Measurements from ENCODE around the gene FZR1. TPM values are rescaled to one million over a fixed set of nuclear protein-coding genes. Genes with fewer than 3 reads are reported as not detected.
"Not testable (repeated sequence)": the region's sequence is repeated elsewhere in the genome, so short reads cannot be mapped to it uniquely, and the experiment has no call there.

The FZR1 gene
- total RNA-seq, 2 experiments from 2014 or later, result 78.6 to 79.3 TPM

- Mint-ChIP-seq H3K4me1 (peaks cover 5% of the 10 kb centered on the region), H3K9me3 (no peaks in the 10 kb centered on the region), H3K4me3 (no peak overlapping the region), H3K27ac (no peak overlapping the region), H3K36me3 (ENCODE audit: low read depth) (peaks cover 16% of the 10 kb centered on the region), H3K27me3 (no peaks in the 10 kb centered on the region)
- ChIA-PET POLR2A (no interaction called here), CTCF (no interaction called here)
- no peak for DNase-seq
Observed at GRCh38 chr19:3524904-3525451, 18.9 kb downstream of the FZR1 start.

GRCh38 chr19:3526507-3527237, 20.6 kb downstream of the FZR1 start:
- no peak for DNase-seq

GRCh38 chr19:3527238-3527910, 21.3 kb downstream of the FZR1 start:
- POLR2A ChIA-PET, result no interaction called here
- H3K9me3 Mint-ChIP-seq, result no peaks in the 10 kb centered on the region
- no peak overlapping the region for H3K27ac Mint-ChIP-seq
- H3K27me3 Mint-ChIP-seq, result no peaks in the 10 kb centered on the region
- H3K36me3 Mint-ChIP-seq (ENCODE audit: low read depth), result peaks cover 9% of the 10 kb centered on the region
- H3K4me3 Mint-ChIP-seq, result no peak overlapping the region
- no peaks in the 10 kb centered on the region for H3K4me1 Mint-ChIP-seq
- CTCF ChIA-PET, result interaction anchor here (1.1 to 1.6 kb wide), 3 partner anchors 18 to 24 kb away, joined by 3 read pairs; no protein-coding TSS in a partner anchor
- DNase-seq, result no peak

More at GRCh38 chr19:3526507-3527237, 20.6 kb downstream of the FZR1 start:
- Mint-ChIP-seq H3K36me3 (ENCODE audit: low read depth) (peaks cover 11% of the 10 kb centered on the region), H3K9me3 (no peaks in the 10 kb centered on the region), H3K27me3 (no peaks in the 10 kb centered on the region), H3K4me1 (no peaks in the 10 kb centered on the region), H3K27ac (no peak overlapping the region), H3K4me3 (no peak overlapping the region)
- POLR2A ChIA-PET, result no interaction called here
- CTCF ChIA-PET, result interaction anchor here (1.1 to 1.6 kb wide), 2 partner anchors 18 to 24 kb away, joined by 3 read pairs; no protein-coding TSS in a partner anchor

DNA sequence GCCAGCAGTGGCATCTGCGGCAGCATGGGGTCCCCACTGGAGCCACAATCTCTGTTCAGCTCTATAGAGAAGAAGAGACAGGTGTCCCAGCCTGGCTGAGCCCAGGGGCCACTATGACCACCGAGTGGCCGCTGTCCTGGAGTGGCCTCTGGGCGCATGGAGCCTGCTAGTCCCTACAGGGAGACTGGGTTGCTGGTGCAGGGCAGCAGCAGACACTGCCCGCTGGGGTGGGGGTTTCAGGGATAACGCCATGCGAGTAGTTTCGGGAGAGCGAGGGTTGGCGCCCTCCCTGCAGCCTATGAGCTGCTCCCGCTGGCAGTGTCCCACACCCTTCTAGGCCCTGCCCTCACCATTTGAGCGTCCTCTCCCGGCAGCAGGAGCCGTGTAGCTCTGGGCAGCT, 22.0 kb downstream of the FZR1 start:
- POLR2A ChIA-PET, result no interaction called here
- H3K27me3 Mint-ChIP-seq, result no peaks in the 10 kb centered on the region
- CTCF ChIA-PET, result interaction anchor here (1.2 to 1.6 kb wide), 2 partner anchors 17 to 25 kb away, joined by 3 read pairs; no protein-coding TSS in a partner anchor

GRCh38 chr19:3528539-3529211, 22.6 kb downstream of the FZR1 start:
- ChIA-PET CTCF (interaction anchor here (1.2 kb wide), 1 partner anchor 16 kb away, joined by 3 read pairs; no protein-coding TSS in a partner anchor), POLR2A (no interaction called here)
- no peaks in the 10 kb centered on the region for H3K27me3 Mint-ChIP-seq
- no peak for DNase-seq
- no peak overlapping the region for H3K4me3 Mint-ChIP-seq
- no peaks in the 10 kb centered on the region for H3K9me3 Mint-ChIP-seq
- no peak overlapping the region for H3K27ac Mint-ChIP-seq
- no peaks in the 10 kb centered on the region for H3K4me1 Mint-ChIP-seq
- peaks cover 14% of the 10 kb centered on the region for H3K36me3 Mint-ChIP-seq (ENCODE audit: low read depth)

More for the DNA sequence above, 22.0 kb downstream of the FZR1 start:
- Mint-ChIP-seq H3K4me1 (no peaks in the 10 kb centered on the region), H3K27ac (no peak overlapping the region), H3K4me3 (no peak overlapping the region), H3K36me3 (ENCODE audit: low read depth) (peaks cover 10% of the 10 kb centered on the region), H3K9me3 (no peaks in the 10 kb centered on the region)
- DNase-seq, result no peak

DNA sequence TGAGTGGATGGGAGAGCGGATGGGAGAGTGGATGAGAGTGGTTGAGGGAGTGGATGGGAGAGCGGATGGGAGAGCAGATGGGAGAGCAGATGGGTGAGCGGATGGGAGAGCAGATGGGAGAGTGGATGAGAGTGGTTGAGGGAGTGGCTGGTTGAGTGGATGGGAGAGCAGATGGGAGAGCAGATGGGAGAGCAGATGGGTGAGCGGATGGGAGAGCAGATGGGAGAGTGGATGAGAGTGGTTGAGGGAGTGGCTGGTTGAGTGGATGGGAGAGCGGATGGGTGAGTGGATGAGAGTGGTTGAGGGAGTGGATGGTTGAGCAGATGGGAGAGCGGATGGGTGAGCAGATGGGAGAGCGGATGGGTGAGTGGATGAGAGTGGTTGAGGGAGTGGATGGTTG, 23.2 kb downstream of the FZR1 start:
- H3K4me1 Mint-ChIP-seq; DNase-seq; H3K27me3 Mint-ChIP-seq; H3K4me3 Mint-ChIP-seq; CTCF ChIA-PET; H3K9me3 Mint-ChIP-seq; H3K27ac Mint-ChIP-seq; H3K36me3 Mint-ChIP-seq (ENCODE audit: low read depth); POLR2A ChIA-PET: not testable (repeated sequence)

GRCh38 chr19:3530389-3530788, 24.3 kb downstream of the FZR1 start:
- no peak for DNase-seq
- Mint-ChIP-seq H3K9me3 (no peaks in the 10 kb centered on the region), H3K4me1 (no peaks in the 10 kb centered on the region), H3K27ac (no peak overlapping the region), H3K36me3 (ENCODE audit: low read depth) (peaks cover 18% of the 10 kb centered on the region), H3K27me3 (no peaks in the 10 kb centered on the region), H3K4me3 (no peak overlapping the region)
- POLR2A ChIA-PET, result no interaction called here
- CTCF ChIA-PET, result no interaction called here

- Mint-ChIP-seq H3K36me3 (ENCODE audit: low read depth) (peaks cover 23% of the 10 kb centered on the region), H3K27ac (no peak overlapping the region), H3K9me3 (no peaks in the 10 kb centered on the region), H3K4me3 (no peak overlapping the region), H3K27me3 (no peaks in the 10 kb centered on the region), H3K4me1 (no peaks in the 10 kb centered on the region)
- DNase-seq, result no peak
- POLR2A ChIA-PET, result no interaction called here
- CTCF ChIA-PET, result interaction anchor here (0.9 kb wide), 1 partner anchor 20 kb away, joined by 3 read pairs; no protein-coding TSS in a partner anchor
Observed at GRCh38 chr19:3531716-3532115, 25.6 kb downstream of the FZR1 start.

- Mint-ChIP-seq H3K36me3 (ENCODE audit: low read depth) (peaks cover 19% of the 10 kb centered on the region), H3K27me3 (no peaks in the 10 kb centered on the region), H3K4me3 (no peak overlapping the region), H3K4me1 (no peaks in the 10 kb centered on the region), H3K9me3 (no peaks in the 10 kb centered on the region), H3K27ac (peak overlapping the region; percentile 13)
- DNase-seq, result no peak
- ChIA-PET CTCF (interaction anchor here (0.9 kb wide), 1 partner anchor 19 kb away, joined by 3 read pairs; no protein-coding TSS in a partner anchor), POLR2A (no interaction called here)
Observed at GRCh38 chr19:3532154-3532786, 26.2 kb downstream of the FZR1 start.

GRCh38 chr19:3533033-3533432, 26.9 kb downstream of the FZR1 start:
- H3K9me3 Mint-ChIP-seq, result no peaks in the 10 kb centered on the region
- no peak for DNase-seq
- no peak overlapping the region for H3K4me3 Mint-ChIP-seq

GRCh38 chr19:3533563-3534216, 27.6 kb downstream of the FZR1 start:
- ChIA-PET POLR2A (no interaction called here), CTCF (interaction anchor here (0.8 to 1.4 kb wide), 2 partner anchors 11 to 21 kb away, joined by 3 to 4 read pairs; no protein-coding TSS in a partner anchor)
- Mint-ChIP-seq H3K27ac (no peak overlapping the region), H3K9me3 (no peaks in the 10 kb centered on the region), H3K36me3 (ENCODE audit: low read depth) (peaks cover 24% of the 10 kb centered on the region), H3K27me3 (no peaks in the 10 kb centered on the region), H3K4me1 (no peaks in the 10 kb centered on the region), H3K4me3 (no peak overlapping the region)
- no peak for DNase-seq

More at GRCh38 chr19:3533033-3533432, 26.9 kb downstream of the FZR1 start:
- ChIA-PET POLR2A (no interaction called here), CTCF (no interaction called here)
- Mint-ChIP-seq H3K27me3 (no peaks in the 10 kb centered on the region), H3K4me1 (no peaks in the 10 kb centered on the region), H3K27ac (peak overlapping the region; percentile 13), H3K36me3 (ENCODE audit: low read depth) (peaks cover 19% of the 10 kb centered on the region)
